Activated B cell treated with CpG ODN at 0.5 μM for 24 hours (primary cell): ENCODE results near the gene FHOD3. TPM values are rescaled to one million over a fixed set of nuclear protein-coding genes. Genes with fewer than 3 reads are reported as not detected.

Source experiments
- ATAC-seq: fragments of 200-7000 bp; cut with Tn5 transposase; one replicate; pipeline ENCODE4 v1.10.0; 2021; ENCODE audit warnings: low read depth, mild to moderate bottlenecking, moderate library complexity
- CTCF ChIA-PET: fragments of 350-600 bp; sonication (Branson Sonifier 250); formaldehyde crosslinking; loops from one replicate; lab custom pipeline; 2021; ENCODE audit warnings: antibody characterized with exemption; lab: Charles Lee
- POLR2A ChIA-PET: fragments of 350-600 bp; sonication (Branson Sonifier 250); formaldehyde crosslinking; loops from one replicate; lab custom pipeline; 2021; ENCODE audit warnings: antibody characterized with exemption; lab: Charles Lee
- DNase-seq: peaks from one replicate; pipeline ENCODE4 v3.0.0; 2022
- H3K27ac Mint-ChIP-seq: one replicate; pipeline ENCODE4 v1.8.0; 2020; ENCODE audit warnings: mixed read lengths
- H3K27me3 Mint-ChIP-seq: one replicate; pipeline ENCODE4 v1.8.0; 2021; ENCODE audit warnings: mixed read lengths
- H3K36me3 Mint-ChIP-seq: one replicate; pipeline ENCODE4 v1.8.0; 2021; ENCODE audit warnings: low read depth, mixed read lengths
- H3K4me1 Mint-ChIP-seq: one replicate; pipeline ENCODE4 v1.8.0; 2021; ENCODE audit warnings: mixed read lengths
- H3K4me3 Mint-ChIP-seq: one replicate; pipeline ENCODE4 v1.8.0; 2020; ENCODE audit warnings: mild to moderate bottlenecking, mixed read lengths
- H3K9me3 Mint-ChIP-seq: one replicate; pipeline ENCODE4 v1.8.0; 2020; ENCODE audit warnings: mixed read lengths
- intact Hi-C: fragments of 100-400 bp; cut with micrococcal nuclease; formaldehyde crosslinking; loops from one replicate; pipeline ENCODE4 v1.15.1; 2024
- total RNA-seq: library from RNA; stranded (reverse); gene quantifications from 2 replicates; pipeline ENCODE4 v1.2.3, GENCODE V29; 2022
- TF ChIP-seq, protein P1 (sequence below): fragments of 200-600 bp; IDR thresholded peaks from one replicate; pipeline ENCODE4 v1.8.0; 2022; ENCODE audit warnings: antibody characterized with exemption, mild to moderate bottlenecking

The FHOD3 gene
- total RNA-seq, 1 donor from 2014 or later: not detected

DNA sequence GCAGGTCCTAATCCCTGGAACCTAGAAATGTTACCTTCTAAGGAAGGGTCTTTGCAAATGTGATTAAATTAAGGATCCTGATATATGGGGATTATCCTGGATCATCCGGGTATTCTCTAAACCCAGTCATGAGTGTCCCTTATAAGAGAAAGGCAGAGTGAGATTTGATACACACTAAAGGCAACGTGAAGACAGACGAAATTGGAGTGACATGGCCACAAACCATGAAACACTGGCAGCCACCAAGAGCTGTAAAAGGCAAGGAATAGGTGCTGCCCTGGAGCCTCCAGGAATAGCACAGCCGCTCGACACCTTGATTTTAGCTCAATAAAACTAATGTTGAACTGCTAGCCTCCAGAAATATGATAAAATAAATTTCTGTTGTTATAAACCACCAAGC, 486.3 kb downstream of the FHOD3 start:
- TF ChIP-seq, protein P1, sequence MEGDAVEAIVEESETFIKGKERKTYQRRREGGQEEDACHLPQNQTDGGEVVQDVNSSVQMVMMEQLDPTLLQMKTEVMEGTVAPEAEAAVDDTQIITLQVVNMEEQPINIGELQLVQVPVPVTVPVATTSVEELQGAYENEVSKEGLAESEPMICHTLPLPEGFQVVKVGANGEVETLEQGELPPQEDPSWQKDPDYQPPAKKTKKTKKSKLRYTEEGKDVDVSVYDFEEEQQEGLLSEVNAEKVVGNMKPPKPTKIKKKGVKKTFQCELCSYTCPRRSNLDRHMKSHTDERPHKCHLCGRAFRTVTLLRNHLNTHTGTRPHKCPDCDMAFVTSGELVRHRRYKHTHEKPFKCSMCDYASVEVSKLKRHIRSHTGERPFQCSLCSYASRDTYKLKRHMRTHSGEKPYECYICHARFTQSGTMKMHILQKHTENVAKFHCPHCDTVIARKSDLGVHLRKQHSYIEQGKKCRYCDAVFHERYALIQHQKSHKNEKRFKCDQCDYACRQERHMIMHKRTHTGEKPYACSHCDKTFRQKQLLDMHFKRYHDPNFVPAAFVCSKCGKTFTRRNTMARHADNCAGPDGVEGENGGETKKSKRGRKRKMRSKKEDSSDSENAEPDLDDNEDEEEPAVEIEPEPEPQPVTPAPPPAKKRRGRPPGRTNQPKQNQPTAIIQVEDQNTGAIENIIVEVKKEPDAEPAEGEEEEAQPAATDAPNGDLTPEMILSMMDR: no peak
- no peaks in the 10 kb centered on the region for H3K9me3 Mint-ChIP-seq
- ATAC-seq (no peak), DNase-seq (no peak)
- no peak overlapping the region for H3K27ac Mint-ChIP-seq
- no peaks in the 10 kb centered on the region for H3K4me1 Mint-ChIP-seq
- POLR2A ChIA-PET: no interaction called here
- CTCF ChIA-PET: no interaction called here
- H3K27me3 Mint-ChIP-seq: no peaks in the 10 kb centered on the region
- intact Hi-C loops: no loop called here
- no peak overlapping the region for H3K4me3 Mint-ChIP-seq
- peaks cover 16% of the 10 kb centered on the region for H3K36me3 Mint-ChIP-seq

DNA sequence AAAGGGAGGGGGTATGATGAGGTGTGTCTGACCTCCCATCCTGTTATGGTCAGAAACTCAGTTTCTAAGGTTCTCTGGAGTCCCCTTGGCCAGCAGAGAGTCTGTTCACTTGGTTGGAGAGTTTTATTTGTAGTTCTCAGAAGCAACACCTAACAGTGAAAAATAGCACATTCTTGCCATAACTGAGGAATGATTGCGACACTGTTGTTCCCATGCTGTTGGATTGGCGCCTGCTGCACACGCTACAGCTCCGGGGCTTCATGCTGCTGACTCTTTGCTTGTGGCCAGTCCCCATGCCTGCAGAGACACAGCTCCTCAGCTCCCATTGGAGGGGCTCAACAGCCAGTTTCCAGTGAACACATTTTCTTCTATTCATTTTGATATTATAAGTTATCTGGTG, 489.2 kb downstream of the FHOD3 start:
- intact Hi-C loops: no loop called here
- H3K9me3 Mint-ChIP-seq: peaks cover 13% of the 10 kb centered on the region
- no peak overlapping the region for H3K27ac Mint-ChIP-seq
- ChIA-PET CTCF (interaction anchor here (0.9 kb wide), 1 partner anchor 22 kb away, joined by 3 read pairs; no protein-coding TSS in a partner anchor), POLR2A (no interaction called here)
- ATAC-seq: no peak
- no peak for DNase-seq
- peaks cover 37% of the 10 kb centered on the region for H3K36me3 Mint-ChIP-seq
- H3K4me1 Mint-ChIP-seq: no peaks in the 10 kb centered on the region
- TF ChIP-seq, protein P1: no peak
- no peak overlapping the region for H3K4me3 Mint-ChIP-seq
- no peaks in the 10 kb centered on the region for H3K27me3 Mint-ChIP-seq

DNA sequence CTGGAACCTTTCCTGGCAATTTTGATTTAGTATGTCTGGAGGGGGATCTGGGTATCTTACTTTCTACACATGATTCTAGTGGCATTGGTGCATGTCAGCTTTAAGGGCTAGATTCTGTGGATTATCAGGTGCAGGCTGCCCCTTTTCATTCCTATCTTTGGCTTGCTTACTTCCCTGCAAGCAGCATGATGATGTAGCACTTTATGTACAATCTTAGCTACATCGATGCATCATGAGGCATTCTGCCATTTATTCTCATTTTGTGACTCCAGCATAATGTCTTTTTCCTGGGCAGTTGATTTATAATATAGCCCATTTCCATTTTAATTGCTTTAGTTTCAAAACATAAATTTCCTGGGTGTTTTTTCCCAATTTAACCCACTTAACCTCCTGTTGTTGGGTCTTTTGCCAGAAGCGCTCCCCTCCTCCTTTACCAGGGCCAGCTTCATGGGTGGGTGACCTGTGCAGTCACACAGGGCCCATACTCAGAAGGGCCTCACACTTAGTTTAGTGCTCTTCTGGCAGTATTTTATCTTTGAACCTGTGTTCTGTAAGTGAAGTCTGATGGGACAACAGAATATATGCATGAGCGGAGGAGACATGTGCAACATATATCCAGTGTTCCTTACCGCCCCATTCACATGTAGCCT, 495.2 kb downstream of the FHOD3 start:
- POLR2A ChIA-PET: no interaction called here
- no peak for DNase-seq
- CTCF ChIA-PET: no interaction called here
- Mint-ChIP-seq H3K9me3 (peaks cover 13% of the 10 kb centered on the region), H3K36me3 (peaks cover 67% of the 10 kb centered on the region), H3K27me3 (no peaks in the 10 kb centered on the region), H3K27ac (no peak overlapping the region), H3K4me3 (no peak overlapping the region), H3K4me1 (no peaks in the 10 kb centered on the region)
- TF ChIP-seq, protein P1: no peak
- intact Hi-C loops: no loop called here
- ATAC-seq: no peak

DNA sequence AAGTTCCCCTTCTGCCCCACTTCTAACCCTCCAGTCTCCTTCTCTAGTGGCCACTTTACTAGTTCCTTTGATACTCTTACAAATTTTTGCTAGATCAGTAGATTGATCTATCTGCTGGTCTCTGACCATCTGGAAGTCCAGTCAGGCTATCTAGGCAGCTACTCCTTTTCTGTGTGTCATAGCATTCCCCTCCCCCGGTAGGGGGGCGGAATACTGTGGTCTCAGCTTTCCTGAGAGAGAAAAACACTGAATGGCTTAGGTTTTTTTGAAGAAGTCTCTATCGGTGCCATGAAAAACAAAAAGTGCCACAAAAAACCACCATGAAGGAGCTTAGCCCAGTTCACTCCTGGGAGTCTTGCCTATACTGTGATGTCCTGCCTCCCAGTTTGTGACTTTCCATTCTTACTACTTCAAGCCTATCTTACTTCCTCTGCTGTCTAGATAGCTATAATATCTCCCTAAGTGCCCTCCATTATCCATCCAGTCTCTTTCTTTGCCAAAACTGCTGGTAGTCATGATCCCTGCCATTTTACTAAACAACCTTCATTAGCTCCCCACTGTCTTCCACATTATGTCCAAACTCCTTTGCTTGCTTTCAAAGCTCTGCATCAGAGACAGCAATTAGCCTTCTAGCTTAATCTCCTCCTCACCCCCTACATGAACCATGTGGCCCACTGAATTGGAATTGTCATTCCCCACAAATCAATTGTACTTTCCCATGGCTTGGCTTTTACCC, 501.4 kb downstream of the FHOD3 start:
- Mint-ChIP-seq H3K27me3 (no peaks in the 10 kb centered on the region), H3K9me3 (peaks cover 3% of the 10 kb centered on the region), H3K27ac (no peak overlapping the region), H3K4me1 (no peaks in the 10 kb centered on the region), H3K4me3 (no peak overlapping the region), H3K36me3 (peaks cover 80% of the 10 kb centered on the region)
- intact Hi-C loops: no loop called here
- no peak for ATAC-seq
- ChIA-PET CTCF (no interaction called here), POLR2A (no interaction called here)
- TF ChIP-seq, protein P1: no peak
- DNase-seq: no peak

DNA sequence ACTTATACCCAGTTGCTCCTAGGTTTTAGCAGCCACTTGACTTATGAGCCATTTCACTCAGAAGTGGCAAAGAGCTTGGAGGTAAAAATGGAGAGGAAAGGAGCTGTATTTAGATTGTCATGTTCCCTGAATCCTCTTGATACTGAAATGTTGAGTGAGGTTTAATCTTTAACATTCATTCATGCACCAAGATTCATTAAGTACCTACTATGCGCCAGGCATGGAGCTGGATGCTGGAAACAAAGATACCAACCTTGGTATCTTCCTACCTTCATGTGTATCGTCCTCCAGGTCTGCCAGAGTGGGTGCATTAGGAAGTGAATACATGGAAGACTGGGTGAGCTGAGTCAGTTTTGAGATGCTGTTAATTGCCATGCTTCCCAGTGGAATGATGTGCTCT, 507.6 kb downstream of the FHOD3 start:
- no peak overlapping the region for H3K27ac Mint-ChIP-seq
- ATAC-seq (no peak), DNase-seq (no peak)
- no peak overlapping the region for H3K4me3 Mint-ChIP-seq
- ChIA-PET POLR2A (no interaction called here), CTCF (no interaction called here)
- no peaks in the 10 kb centered on the region for H3K27me3 Mint-ChIP-seq
- intact Hi-C loops: no loop called here
- peaks cover 2% of the 10 kb centered on the region for H3K4me1 Mint-ChIP-seq
- TF ChIP-seq, protein P1: no peak
- peaks cover 3% of the 10 kb centered on the region for H3K9me3 Mint-ChIP-seq
- peaks cover 71% of the 10 kb centered on the region for H3K36me3 Mint-ChIP-seq
